Subcutaneous adipose tissue (tissue), 4 donors: Measurements from ENCODE around the gene KIF26B. TPM values are rescaled to one million over a fixed set of nuclear protein-coding genes. Genes with fewer than 3 reads are reported as not detected.

ENCODE experiments used
- total RNA-seq, 4 donors: library from RNA; depleted of rRNA; stranded (reverse); fragments of >200 nt; gene quantifications; one replicate each; pipeline ENCODE4 v1.1.0, GENCODE V29; 2016
- TF ChIP-seq, protein P1 (sequence below): fragments of 450-650 bp; IDR thresholded peaks from one replicate; pipeline ENCODE4 v1.5.1; 2016; ENCODE audit warnings: low read depth, mild to moderate bottlenecking, control low read depth, antibody characterized with exemption, moderate library complexity

KIF26B gene
- total RNA-seq, 4 donors from 2014 or later = under 0.01 to 0.16 (median under 0.01) TPM

DNA sequence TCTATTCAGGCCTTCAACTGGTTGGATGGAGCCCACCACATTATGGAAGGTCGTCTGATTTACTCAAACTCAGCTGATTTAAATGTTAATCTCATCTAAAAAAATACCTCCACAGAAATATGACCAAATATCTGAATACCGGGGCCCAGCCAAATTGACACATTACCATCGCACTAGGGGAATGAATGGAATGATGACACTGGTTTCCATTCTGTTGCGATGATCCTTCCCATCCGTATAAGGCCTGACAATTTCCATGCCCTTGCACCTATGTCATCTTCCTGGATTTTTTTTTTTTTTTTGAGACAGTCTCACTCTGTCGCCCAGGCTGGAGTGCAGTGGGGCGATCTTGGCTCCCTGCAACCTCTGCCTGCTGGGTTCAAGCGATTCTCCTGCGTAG, 397.5 kb downstream of the KIF26B start:
- TF ChIP-seq, protein P1, sequence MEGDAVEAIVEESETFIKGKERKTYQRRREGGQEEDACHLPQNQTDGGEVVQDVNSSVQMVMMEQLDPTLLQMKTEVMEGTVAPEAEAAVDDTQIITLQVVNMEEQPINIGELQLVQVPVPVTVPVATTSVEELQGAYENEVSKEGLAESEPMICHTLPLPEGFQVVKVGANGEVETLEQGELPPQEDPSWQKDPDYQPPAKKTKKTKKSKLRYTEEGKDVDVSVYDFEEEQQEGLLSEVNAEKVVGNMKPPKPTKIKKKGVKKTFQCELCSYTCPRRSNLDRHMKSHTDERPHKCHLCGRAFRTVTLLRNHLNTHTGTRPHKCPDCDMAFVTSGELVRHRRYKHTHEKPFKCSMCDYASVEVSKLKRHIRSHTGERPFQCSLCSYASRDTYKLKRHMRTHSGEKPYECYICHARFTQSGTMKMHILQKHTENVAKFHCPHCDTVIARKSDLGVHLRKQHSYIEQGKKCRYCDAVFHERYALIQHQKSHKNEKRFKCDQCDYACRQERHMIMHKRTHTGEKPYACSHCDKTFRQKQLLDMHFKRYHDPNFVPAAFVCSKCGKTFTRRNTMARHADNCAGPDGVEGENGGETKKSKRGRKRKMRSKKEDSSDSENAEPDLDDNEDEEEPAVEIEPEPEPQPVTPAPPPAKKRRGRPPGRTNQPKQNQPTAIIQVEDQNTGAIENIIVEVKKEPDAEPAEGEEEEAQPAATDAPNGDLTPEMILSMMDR = no peak

DNA sequence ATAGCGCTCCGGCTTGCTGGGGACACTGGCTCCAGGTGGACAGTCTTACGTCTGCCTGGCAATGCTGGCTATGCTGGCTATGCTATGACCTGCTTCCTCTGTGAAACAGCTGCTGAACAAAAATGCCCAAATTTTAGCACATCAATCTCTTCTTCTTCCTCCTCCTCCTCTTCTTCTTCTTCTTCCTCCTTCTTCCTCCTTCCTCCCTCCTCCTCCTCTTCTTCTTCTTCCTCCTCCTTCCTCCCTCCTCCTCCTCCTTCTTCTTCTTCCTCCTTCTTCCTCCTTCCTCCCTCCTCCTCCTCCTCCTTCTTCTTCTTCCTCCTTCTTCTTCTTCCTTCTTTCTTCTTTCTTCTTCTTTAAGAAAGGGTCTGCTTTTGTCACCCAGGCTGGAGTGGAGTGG, 401.3 kb downstream of the KIF26B start:
- TF ChIP-seq, protein P1 = no peak

DNA sequence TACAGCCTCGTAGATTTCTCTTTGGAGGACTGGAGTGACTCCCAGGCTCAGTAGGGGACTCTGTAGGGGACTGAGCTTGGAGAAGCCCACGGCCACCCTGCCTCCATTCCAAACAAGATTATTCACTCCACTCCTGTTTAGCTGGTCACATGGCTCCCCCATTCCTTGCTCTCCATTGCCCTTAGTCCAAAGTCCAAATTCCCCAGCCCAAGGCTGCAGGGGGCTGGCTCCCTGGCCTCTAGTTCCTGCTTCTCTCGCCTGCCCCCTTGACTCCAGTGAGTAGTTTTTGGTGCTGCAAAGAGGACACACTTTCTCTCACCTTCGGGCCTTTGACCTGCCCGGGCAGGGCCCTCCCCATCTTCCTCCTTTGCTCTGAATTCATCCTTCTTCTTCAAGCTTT, 403.3 kb downstream of the KIF26B start:
- TF ChIP-seq, protein P1 = no peak

DNA sequence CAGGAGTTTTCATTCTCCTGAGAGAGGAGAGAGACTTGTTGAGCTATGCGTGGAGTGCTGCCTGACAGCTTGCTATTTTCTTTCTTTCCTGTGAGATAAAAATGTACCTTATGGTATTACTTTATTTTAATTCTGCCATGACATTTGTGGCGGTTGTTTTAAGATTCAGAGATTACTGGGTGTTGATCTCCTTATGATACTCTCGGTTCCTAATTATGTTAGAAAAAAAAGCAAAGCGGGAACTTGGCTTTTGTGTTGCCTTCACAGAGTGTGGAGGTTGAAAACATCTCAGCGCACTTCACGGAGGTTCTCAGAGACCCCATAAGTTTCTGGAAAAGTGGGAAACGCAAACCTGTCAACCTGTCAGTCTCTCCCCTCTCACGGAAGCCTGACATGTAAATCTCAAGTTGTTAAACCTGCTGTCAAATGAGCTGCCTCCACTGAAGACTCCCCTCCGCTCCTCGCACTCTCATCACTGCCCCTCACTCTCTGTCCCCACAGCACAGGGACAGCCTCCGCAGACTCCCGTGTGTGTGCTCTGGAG, 405.6 kb downstream of the KIF26B start:
- TF ChIP-seq, protein P1 = no peak

DNA sequence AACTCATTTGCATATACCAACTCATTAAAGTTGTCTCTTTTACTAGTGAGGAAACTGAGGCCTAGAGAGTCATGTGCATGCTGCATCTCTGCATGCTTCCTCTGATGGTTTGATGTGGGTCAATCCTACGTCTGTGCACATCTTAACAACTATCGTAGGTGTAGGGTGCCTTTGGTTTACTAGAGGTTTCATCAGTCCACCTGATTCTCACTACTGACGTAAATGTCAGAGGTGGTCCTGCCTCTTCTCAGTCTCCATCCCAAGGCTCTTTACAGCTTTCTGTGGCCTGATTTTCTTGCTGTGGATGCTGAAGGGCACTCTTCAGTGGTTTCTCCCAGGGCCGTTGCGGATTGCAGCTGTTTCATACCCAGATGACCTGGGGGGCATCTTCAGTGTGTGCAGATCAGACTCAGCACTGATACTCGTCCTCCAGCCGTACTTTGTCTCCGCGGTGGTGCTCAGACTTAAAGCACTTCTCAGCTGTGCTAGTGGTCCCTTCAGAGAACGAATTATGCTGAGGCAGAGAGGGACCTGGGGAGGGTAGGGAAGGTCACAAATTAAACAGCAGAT, 407.0 kb downstream of the KIF26B start:
- TF ChIP-seq, protein P1 = no peak

DNA sequence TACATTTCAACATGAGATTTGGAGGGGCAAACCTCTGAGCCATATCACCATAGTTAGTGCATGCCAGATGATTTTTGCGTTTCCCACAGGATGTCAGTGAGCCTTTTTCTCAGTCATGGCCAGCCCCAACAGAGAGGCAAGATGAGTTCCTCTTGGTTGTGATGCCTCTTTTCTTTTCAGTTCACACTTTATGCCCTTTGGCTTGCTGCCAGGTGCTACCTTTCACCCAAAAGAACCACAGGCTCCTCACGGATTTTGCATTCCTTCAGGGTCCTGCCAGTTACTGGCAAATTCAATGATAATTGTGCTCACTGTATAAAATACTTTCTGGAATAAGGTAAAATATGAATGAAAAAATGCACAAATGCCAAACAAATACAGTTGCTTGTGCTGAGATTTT, 411.3 kb downstream of the KIF26B start:
- TF ChIP-seq, protein P1 = no peak

DNA sequence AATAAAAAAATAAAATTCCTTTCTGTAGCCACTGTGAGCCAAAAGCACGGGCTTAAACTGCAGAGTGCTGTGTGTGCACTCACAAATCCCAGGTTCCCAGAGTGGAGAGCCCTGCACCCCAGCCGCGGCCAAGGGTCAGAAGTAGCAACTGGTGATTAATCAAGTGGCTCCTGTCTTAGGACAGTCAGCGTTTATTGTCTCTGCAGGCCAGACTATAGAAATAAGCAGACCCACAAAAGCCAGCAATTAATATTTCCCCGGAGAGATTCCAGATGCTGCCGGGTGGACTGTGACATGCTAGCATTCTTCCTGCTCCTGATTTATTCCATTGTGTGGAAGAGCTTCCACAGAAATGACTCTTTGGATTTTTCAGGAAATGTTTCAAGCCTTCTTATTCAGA, 412.2 kb downstream of the KIF26B start:
- TF ChIP-seq, protein P1 = no peak
